Measurements from ENCODE around the gene MCTP1. TPM values are rescaled to one million over a fixed set of nuclear protein-coding genes. Genes with fewer than 3 reads are reported as not detected.
A peak's percentile ranks its signal among the peaks of the same experiment; 100 is the strongest.

The MCTP1 gene
- total and polyA plus RNA-seq, 2 donors from 2014 or later = 1.4 to 19.3 TPM

GRCh38 chr5:94976853-94977252, 308.0 kb downstream of the MCTP1 start:
- Histone ChIP-seq H3K27me3 (ENCODE audit: control insufficient read depth, insufficient read depth, low read length) (no peaks in the 10 kb centered on the region), H3K27ac (ENCODE audit: low read depth in 2 of 2, low read length in 2 of 2) (no peak overlapping the region), H3K4me3 (ENCODE audit: low read length in 3 of 3) (no peak overlapping the region), H3K9ac (ENCODE audit: low read length in 3 of 3) (no peak overlapping the region), H3K4me1 (ENCODE audit: control insufficient read depth in 2 of 3, insufficient read depth in 2 of 3, low read depth in 1 of 3, low read length in 3 of 3) (no peaks in the 10 kb centered on the region), H3K9me3 (ENCODE audit: control insufficient read depth in 2 of 3, insufficient read depth in 1 of 3, low read length in 3 of 3) (peaks cover 0 to 10% (median 0%) of the 10 kb centered on the region in 3 donors), H3K36me3 (ENCODE audit: control insufficient read depth in 2 of 3, insufficient read depth in 3 of 3, low read length in 3 of 3) (no peaks in the 10 kb centered on the region)
- intact Hi-C loops (cut with DNase I) = no loop called here
- TF ChIP-seq, protein P1, sequence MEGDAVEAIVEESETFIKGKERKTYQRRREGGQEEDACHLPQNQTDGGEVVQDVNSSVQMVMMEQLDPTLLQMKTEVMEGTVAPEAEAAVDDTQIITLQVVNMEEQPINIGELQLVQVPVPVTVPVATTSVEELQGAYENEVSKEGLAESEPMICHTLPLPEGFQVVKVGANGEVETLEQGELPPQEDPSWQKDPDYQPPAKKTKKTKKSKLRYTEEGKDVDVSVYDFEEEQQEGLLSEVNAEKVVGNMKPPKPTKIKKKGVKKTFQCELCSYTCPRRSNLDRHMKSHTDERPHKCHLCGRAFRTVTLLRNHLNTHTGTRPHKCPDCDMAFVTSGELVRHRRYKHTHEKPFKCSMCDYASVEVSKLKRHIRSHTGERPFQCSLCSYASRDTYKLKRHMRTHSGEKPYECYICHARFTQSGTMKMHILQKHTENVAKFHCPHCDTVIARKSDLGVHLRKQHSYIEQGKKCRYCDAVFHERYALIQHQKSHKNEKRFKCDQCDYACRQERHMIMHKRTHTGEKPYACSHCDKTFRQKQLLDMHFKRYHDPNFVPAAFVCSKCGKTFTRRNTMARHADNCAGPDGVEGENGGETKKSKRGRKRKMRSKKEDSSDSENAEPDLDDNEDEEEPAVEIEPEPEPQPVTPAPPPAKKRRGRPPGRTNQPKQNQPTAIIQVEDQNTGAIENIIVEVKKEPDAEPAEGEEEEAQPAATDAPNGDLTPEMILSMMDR (IDR thresholded peaks at IDR 0.05; ENCODE audit: borderline replicate concordance, extremely low read depth, insufficient read depth) = no peak
- FAIRE-seq = no peak
- no peak for DNase-seq

DNA sequence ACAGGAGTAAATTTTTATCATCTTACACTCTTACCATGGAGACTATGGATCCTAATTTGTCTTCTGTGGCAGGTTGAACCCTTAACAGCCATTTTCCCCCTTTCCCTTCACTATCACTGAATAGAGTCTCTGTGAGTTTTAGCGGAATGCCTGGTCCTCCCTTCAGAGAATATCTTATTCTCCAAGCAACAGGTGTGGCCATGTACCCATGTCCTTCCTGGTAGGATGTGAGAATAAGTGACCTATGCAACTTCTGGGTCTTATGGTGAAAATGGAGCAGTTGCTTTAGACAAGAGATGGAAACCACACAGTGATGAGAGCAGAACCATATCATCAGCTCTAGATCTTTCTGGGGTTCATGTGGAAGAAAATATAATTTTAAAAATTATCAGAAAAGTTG, 312.6 kb downstream of the MCTP1 start:
- H3K27ac ChIP-seq (ENCODE audit: low read depth in 2 of 2, low read length in 2 of 2) = no peak overlapping the region
- H3K4me1 ChIP-seq (ENCODE audit: control insufficient read depth in 2 of 3, insufficient read depth in 2 of 3, low read depth in 1 of 3, low read length in 3 of 3) = no peaks in the 10 kb centered on the region
- H3K4me3 ChIP-seq (ENCODE audit: low read length in 3 of 3) = no peak overlapping the region
- H3K36me3 ChIP-seq (ENCODE audit: control insufficient read depth in 2 of 3, insufficient read depth in 3 of 3, low read length in 3 of 3) = no peaks in the 10 kb centered on the region
- DNase-seq = no peak
- H3K27me3 ChIP-seq (ENCODE audit: control insufficient read depth, insufficient read depth, low read length) = no peaks in the 10 kb centered on the region
- no peak overlapping the region for H3K9ac ChIP-seq (ENCODE audit: low read length in 3 of 3)
- intact Hi-C loops (cut with DNase I) = no loop called here
- FAIRE-seq = no peak
- TF ChIP-seq, protein P1 (IDR thresholded peaks at IDR 0.05; ENCODE audit: borderline replicate concordance, extremely low read depth, insufficient read depth) = no peak
- peaks cover 0 to 7% (median 0%) of the 10 kb centered on the region in 3 donors for H3K9me3 ChIP-seq (ENCODE audit: control insufficient read depth in 2 of 3, insufficient read depth in 1 of 3, low read length in 3 of 3)

DNA sequence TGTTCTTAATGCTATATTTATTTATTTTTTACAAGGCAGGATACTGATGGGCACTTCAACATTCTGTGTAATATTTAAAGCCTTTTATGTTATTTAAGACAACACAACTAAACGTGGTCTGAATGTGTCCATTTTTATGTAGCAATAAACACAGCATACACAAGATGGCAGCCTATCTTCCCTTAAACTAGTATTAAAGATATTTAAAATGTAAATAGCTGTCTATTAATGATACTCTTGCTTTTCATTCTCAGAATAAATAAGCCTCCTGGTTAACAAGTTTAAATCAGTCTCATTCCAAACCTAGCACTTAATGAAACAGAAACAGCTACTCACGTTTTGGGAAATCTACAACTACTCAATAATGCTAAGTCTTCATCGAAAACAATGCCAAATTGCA, 315.7 kb downstream of the MCTP1 start:
- TF ChIP-seq, protein P1 (IDR thresholded peaks at IDR 0.05; ENCODE audit: borderline replicate concordance, extremely low read depth, insufficient read depth) = peak; percentile 10
- DNase-seq = peak in 2 of 5 donors; percentile 14 to 34
- intact Hi-C loops (cut with DNase I) = no loop called here

DNA sequence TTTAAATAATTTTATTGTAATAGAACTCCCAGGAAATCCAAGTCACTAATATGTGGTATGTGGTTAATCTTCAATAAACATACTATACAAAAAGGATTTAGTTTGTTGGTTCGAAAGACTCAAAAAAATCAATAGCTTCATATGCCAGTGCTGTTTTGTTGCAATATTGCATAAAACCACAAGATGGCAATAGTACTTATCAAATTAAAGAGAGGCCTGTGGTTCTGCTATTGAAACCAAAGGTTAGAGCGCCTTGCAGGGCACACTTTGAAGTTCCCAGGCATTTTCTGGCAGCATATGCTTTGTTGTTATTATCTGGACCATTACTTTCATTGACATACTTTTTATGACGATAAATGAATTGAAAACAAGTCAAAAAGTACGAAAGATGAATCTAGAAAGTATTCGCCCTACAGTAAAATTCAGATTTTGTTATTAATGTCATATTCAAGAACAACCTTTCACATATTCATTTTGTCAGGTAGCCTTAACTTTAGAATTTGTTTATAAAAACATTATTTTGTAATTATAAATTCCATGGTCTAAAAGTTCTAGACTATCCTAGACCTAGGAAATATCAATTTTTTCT, 316.3 kb downstream of the MCTP1 start:
- TF ChIP-seq, protein P1 (IDR thresholded peaks at IDR 0.05; ENCODE audit: borderline replicate concordance, extremely low read depth, insufficient read depth) = peak; percentile 60
- Histone ChIP-seq H3K9ac (ENCODE audit: low read length in 3 of 3) (no peak overlapping the region), H3K4me3 (ENCODE audit: low read length in 3 of 3) (no peak overlapping the region), H3K9me3 (ENCODE audit: control insufficient read depth in 2 of 3, insufficient read depth in 1 of 3, low read length in 3 of 3) (no peaks in the 10 kb centered on the region), H3K4me1 (ENCODE audit: control insufficient read depth in 2 of 3, insufficient read depth in 2 of 3, low read depth in 1 of 3, low read length in 3 of 3) (no peaks in the 10 kb centered on the region), H3K36me3 (ENCODE audit: control insufficient read depth in 2 of 3, insufficient read depth in 3 of 3, low read length in 3 of 3) (no peaks in the 10 kb centered on the region), H3K27ac (ENCODE audit: low read depth in 2 of 2, low read length in 2 of 2) (no peak overlapping the region), H3K27me3 (ENCODE audit: control insufficient read depth, insufficient read depth, low read length) (no peaks in the 10 kb centered on the region)
- DNase-seq (peak in 3 of 5 donors; percentile 33 to 83 (median 80)), FAIRE-seq (peak; percentile 89)
- intact Hi-C loops (cut with DNase I) = no loop called here

More for the DNA sequence above, 315.7 kb downstream of the MCTP1 start:
- no peak for FAIRE-seq
- no peaks in the 10 kb centered on the region for H3K9me3 ChIP-seq (ENCODE audit: control insufficient read depth in 2 of 3, insufficient read depth in 1 of 3, low read length in 3 of 3)
- no peaks in the 10 kb centered on the region for H3K27me3 ChIP-seq (ENCODE audit: control insufficient read depth, insufficient read depth, low read length)
- H3K4me1 ChIP-seq (ENCODE audit: control insufficient read depth in 2 of 3, insufficient read depth in 2 of 3, low read depth in 1 of 3, low read length in 3 of 3) = no peaks in the 10 kb centered on the region
- H3K9ac ChIP-seq (ENCODE audit: low read length in 3 of 3) = no peak overlapping the region
- no peak overlapping the region for H3K27ac ChIP-seq (ENCODE audit: low read depth in 2 of 2, low read length in 2 of 2)
- H3K4me3 ChIP-seq (ENCODE audit: low read length in 3 of 3) = no peak overlapping the region
- H3K36me3 ChIP-seq (ENCODE audit: control insufficient read depth in 2 of 3, insufficient read depth in 3 of 3, low read length in 3 of 3) = no peaks in the 10 kb centered on the region

Measured in kidney (tissue), 14 donors.